ENCODE results near the gene MAP1B. TPM values are rescaled to one million over a fixed set of nuclear protein-coding genes. Genes with fewer than 3 reads are reported as not detected.
A peak's percentile ranks its signal among the peaks of the same experiment; 100 is the strongest.

The MAP1B gene
- total and polyA plus RNA-seq, 2 of the 4 experiments (the other 2 are of a cell fraction): 41.1 to 183 TPM

GRCh38 chr5:72125271-72125940 is 18.1 kb downstream of the MAP1B start:
- H2AFZ ChIP-seq (replicated peaks; ENCODE audit: low read length, poor library complexity): no peak overlapping the region
- peaks cover 25% of the 10 kb centered on the region for H3K4me1 ChIP-seq (ENCODE audit: control insufficient read depth, insufficient read depth, low read length)
- no peak for DNase-seq
- ATAC-seq (ENCODE audit: low read depth): no peak
- WGBS, 2 experiments (ENCODE audit: extremely low coverage in 2 of 2, insufficient read length in 1 of 2): no CpG with 5 or more reads among the region's 1 CpG
- peaks cover 42 to 76% of the 10 kb centered on the region in 2 experiments for H3K79me1 ChIP-seq (ENCODE audit: low read depth in 1 of 2, low read length in 2 of 2)
- ChIA-PET CTCF (no interaction called here), POLR2A (ENCODE audit: unreplicated experiment) (no interaction called here)
- H4K20me1 ChIP-seq (ENCODE audit: insufficient read depth, low read length): peaks cover 51% of the 10 kb centered on the region
- H2BK5ac ChIP-seq (ENCODE audit: low read depth, low read length, poor library complexity, severe bottlenecking): peak overlapping the region; percentile 31
- no peak overlapping the region for H2BK120ac ChIP-seq (ENCODE audit: low read depth, low read length)
- no TSS peak for BruUV-seq (replicated peaks)
- no peak overlapping the region for H4K5ac ChIP-seq (ENCODE audit: low read depth, low read length)
- no peak overlapping the region for H3K56ac ChIP-seq (ENCODE audit: extremely low read depth, insufficient read depth, low read length)
- no peaks in the 10 kb centered on the region for H3K9me3 ChIP-seq (ENCODE audit: control insufficient read depth, insufficient read depth, low read length)
- H3K14ac ChIP-seq (replicated peaks; ENCODE audit: low read depth, low read length): 0 out of 2 replicates have a peak overlapping the region, but pooled peaks have one; percentile 31
- in situ Hi-C loops (cut with MboI; ENCODE audit: low sequenced_read_pairs) (no loop called here), dilution Hi-C loops (cut with HindIII; ENCODE audit: low sequenced_read_pairs, unreplicated experiment) (no loop called here), intact Hi-C loops (cut with micrococcal nuclease) (no loop called here)
- H3K9me1 ChIP-seq (ENCODE audit: insufficient read depth, low read length): peaks cover 32% of the 10 kb centered on the region
- no peak overlapping the region for H2BK20ac ChIP-seq (ENCODE audit: low read depth, low read length)
- peak overlapping the region; percentile 52; the same call in 1 of the 2 replicates for H3K4me2 ChIP-seq (ENCODE audit: low read depth, low read length)
- no peak overlapping the region for H3K27ac ChIP-seq (ENCODE audit: insufficient read depth, low read length)
- H2BK15ac ChIP-seq (ENCODE audit: low read depth, low read length): no peak overlapping the region
- no peak overlapping the region for H3K4me3 ChIP-seq (ENCODE audit: insufficient read depth, low read depth, low read length)
- H3K27me3 ChIP-seq (ENCODE audit: control insufficient read depth, insufficient read depth, low read length): no peaks in the 10 kb centered on the region
- no peak overlapping the region for H3K9ac ChIP-seq (ENCODE audit: low read depth, low read length)
- H3K36me3 ChIP-seq (ENCODE audit: control insufficient read depth, insufficient read depth, low read length): peaks cover 10% of the 10 kb centered on the region
- H3K4ac ChIP-seq (ENCODE audit: low read depth, low read length): no peak overlapping the region
- H2AK9ac ChIP-seq (replicated peaks; ENCODE audit: low read depth, low read length, poor library complexity): no peak overlapping the region
- no peak overlapping the region for H2AK5ac ChIP-seq (ENCODE audit: low read depth, low read length)
- no peak overlapping the region for H4K91ac ChIP-seq (ENCODE audit: insufficient read depth, low read depth, low read length)
- H3K18ac ChIP-seq (ENCODE audit: low read depth, low read length): no peak overlapping the region
- TF ChIP-seq FOS (IDR thresholded peaks at IDR 0.05; ENCODE audit: low read depth, low read length) (no peak), POLR2A (IDR thresholded peaks at IDR 0.05; ENCODE audit: low read depth, low read length) (no peak), MAFK (IDR thresholded peaks at IDR 0.05; ENCODE audit: low read depth, low read length) (no peak), RFX5 (IDR thresholded peaks at IDR 0.05; ENCODE audit: low read depth, low read length) (no peak), CTCF (conservative IDR thresholded peaks at IDR 0.05; ENCODE audit: low read depth, low read length) (no peak), BHLHE40 (IDR thresholded peaks at IDR 0.05; ENCODE audit: low read depth, low read length) (no peak), SMC3 (IDR thresholded peaks at IDR 0.05; ENCODE audit: low read depth, low read length) (no peak), USF2 (IDR thresholded peaks at IDR 0.05; ENCODE audit: low read depth, low read length) (no peak), MXI1 (IDR thresholded peaks at IDR 0.05; ENCODE audit: borderline replicate concordance, low read depth, low read length) (no peak), RAD21 (IDR thresholded peaks at IDR 0.05; ENCODE audit: low read length) (no peak), ELK1 (IDR thresholded peaks at IDR 0.05; ENCODE audit: borderline replicate concordance, low read depth, low read length) (no peak), CEBPB (IDR thresholded peaks at IDR 0.05; ENCODE audit: low read depth, low read length) (no peak), RCOR1 (IDR thresholded peaks at IDR 0.05; ENCODE audit: insufficient replicate concordance, low read length) (no peak), NFE2L2 (IDR thresholded peaks at IDR 0.05; ENCODE audit: low read depth, low read length) (no peak), MAZ (IDR thresholded peaks at IDR 0.05; ENCODE audit: borderline replicate concordance, low read depth, low read length) (no peak), CHD1 (IDR thresholded peaks at IDR 0.05; ENCODE audit: low read depth, low read length) (no peak)
- H4K8ac ChIP-seq (ENCODE audit: low read depth in 2 of 2, low read length in 2 of 2): 0 out of 4 replicates have a peak overlapping the region, but pooled peaks of 1 of the 2 experiments have one; percentile 40
- H3K23ac ChIP-seq (ENCODE audit: low read depth, low read length): peak overlapping the region; percentile 14; the same call in 1 of the 2 replicates
